Measurements from ENCODE around the gene TMEM255B.

The TMEM255B gene

DNA sequence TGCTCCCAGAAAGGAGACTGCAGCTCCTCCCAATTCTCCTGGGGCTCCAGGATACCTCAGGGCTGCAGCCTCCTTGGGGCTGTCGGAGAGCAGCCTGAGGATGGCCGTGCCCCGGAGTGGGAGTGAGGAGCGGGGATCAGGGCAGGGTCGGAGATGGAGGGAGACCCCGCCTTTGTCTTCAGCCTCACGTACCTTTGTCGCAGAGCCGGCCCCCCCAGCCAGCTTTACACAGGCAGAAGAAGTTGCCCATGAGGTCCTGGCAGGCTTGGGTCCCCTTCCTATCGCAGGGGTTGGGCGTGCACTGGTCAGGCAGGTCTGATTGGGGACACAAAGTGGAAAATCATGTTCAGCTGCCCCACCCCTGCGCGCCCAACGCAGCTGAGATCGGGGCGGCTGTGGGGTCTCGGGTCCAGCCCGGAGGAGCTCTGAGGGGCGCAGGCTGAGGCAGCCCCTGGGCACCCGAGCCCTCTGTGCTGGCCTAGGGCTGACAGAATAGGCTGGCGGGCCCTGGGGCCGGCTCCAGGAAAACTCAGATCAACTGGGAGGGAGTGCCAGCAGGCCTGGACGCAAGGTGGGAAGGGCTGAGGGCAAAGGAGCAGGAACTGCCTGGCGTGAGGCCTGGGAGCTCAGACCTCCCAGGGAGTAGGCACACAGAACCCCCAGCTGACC lies 80.6 kb downstream of the TMEM255B start:
- DNase-seq = no peak

DNA sequence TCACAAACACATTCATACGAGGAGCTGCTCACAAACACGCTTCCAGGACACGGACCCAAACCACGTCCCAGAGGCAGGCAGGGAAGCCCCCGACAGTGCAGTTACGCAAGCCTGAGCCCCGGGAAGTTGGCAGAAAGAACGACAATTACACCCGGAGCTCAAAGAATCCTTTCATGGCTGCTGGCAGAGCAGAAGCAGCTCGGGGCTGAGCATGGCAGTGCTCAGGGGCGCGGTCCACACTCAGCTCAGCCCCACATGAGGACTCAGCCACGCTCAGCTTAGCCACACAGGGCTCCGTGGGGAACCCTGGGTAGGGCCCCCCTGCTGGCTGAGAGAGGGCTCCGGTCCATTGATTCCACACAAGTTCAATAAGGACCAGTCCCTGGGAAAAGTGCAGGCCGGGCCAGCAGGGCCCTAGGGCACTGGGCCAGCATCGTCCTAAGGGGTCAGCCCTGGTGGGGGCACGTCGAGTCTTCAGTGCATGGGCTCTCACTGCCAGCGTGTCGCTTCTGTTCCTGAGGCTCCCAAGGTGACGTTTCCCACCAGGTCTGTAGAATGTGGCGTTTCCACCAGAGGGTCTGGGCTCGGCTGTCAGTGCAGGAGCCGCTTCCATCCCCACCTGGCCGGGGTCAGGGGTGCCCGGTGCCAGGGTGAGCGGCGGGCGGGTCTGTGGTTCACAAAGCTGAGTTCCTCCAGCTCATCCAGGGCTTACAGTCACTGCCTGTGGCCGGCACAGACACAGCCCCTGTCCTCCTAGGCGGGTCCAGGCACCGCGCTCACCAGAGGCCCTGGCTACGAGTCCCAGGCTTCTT lies 81.7 kb downstream of the TMEM255B start:
- DNase-seq = no peak

- DNase-seq = no peak
These were observed 82.3 kb downstream of the TMEM255B start for GRCh38 chr13:113841353-113841650.

DNA sequence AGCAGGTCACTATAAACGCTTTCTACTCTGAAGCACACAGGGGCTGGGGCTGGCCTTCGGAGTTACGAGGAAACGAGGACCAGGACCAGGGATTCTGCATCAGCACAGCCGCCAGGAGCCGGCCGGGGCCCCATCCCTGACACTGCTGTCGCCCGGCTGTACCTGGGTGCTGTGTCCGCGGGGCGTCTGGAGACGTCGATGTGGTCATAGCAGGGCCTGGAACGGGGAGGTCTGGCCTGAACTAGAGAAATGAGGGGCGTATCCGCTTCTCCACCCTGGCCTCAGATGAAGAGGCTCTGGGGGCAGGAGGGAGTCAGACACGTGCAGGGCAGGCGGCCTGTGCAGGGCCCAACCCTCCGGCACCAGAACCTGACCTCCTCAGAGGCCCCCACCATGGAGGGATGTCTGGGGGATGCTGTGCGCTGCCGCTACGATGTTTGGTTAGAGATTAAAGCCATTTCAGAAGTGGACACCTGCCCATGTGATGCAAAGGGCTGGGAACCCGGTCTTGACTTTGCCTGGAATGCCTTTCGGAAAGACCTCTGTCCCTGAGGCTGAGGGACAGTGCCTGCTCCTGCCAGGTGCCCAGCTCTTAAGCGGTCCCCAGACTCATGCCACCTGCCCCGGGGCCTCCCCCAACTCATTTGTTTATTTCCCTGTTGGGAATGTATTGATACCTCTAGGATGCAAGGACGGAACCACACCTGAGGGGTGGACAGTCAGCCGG lies 83.5 kb downstream of the TMEM255B start:
- DNase-seq = no peak

- DNase-seq = no peak
These were observed 84.1 kb downstream of the TMEM255B start for GRCh38 chr13:113843063-113843654.

- DNase-seq = no peak
These were observed 85.0 kb downstream of the TMEM255B start for GRCh38 chr13:113843864-113844556.

DNA sequence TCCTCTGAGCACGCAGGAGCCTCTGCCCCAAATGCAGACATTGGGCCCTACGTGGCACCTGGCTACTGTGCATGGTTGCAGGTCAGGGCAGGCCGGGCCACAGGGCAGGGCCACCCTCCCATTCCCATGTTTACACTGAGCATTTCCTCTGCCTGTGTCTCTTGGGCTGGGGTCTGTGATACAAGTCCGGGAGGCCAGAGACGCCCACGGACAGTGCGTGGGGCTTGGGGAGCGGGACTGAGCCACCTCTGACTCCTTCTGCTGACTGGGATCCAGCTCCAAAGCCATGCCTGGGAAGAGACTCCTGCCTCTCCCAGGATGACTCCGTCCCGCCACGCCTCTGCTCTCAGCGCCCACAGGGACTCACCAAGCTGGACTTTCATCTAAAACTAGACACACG lies 86.0 kb downstream of the TMEM255B start:
- no peak for DNase-seq

DNA sequence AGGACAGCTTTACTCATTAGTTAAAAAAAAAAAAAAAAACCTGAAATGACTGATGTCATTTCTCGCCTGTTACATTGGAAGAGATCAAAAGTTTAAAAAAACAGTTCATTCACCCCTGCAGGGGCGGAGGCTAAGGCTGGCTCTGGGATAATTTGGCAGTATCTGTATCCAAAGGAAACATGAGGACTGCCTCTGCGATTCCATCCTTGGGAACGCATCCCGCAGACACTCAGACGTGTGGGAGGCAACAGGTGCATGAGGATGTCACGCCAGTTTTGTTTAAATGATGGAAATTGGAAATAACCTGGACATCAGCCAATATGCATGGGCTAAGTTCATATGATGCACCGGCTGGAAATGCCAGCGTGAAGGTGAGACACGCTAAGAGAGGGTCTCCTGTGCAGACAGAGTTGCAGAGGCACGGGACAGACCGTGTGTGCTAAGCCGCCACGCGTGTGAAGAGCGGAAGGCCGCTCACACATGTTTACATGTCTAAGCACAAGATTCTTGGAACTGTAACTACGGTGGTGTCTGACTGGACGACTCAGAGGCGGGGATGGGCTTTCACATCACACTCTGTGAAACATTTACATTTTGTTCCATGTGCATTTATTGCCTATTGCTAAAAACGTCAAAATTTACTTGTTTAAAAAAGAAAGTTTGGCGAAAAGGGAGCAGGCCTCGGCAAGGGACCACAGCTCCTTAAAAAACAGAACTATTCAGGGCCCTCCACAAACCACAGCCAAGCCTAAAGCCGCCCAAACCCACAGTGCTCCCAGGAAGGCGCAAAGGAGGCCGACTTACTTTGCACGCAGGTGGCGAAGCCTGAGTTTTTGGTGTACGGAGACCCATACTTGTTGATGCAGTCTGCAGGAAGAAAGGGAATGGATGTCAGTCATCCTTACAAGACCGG lies 87.0 kb downstream of the TMEM255B start:
- DNase-seq = no peak

DNA sequence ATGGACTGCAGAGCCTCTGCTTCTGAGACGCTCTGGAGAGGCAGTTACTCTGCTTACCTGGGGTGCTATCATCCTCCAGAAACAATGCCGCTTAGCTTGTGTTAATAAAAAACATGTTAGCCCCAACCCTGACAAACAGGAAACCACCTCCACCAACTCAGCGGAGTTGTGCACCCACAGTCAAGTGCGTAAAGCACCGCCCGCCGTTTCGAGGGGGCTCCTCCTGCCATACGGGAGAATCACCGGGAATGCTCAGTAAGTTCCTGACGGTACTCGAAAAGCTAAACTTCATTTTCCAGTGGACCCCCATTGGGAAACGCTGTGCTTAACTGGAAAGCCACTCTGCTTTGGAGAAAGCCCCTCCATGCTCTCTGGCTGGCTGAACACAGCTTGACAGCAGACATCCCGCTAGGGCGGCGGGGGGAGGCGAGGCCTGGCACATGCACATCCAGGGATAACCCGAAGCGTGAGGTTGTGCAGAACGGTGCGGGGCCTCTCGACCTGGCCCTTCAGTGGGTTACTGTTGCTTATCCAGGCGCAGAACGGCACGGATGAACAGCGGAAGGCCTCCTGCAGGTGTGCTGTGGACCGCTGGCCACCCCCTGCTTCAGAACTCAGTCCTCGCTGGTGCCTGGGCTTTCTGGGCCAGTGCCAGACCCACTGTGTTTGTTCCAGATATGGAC lies 87.8 kb downstream of the TMEM255B start:
- no peak for DNase-seq

- DNase-seq = no peak
These were observed 89.0 kb downstream of the TMEM255B start for GRCh38 chr13:113848020-113848419.

DNA sequence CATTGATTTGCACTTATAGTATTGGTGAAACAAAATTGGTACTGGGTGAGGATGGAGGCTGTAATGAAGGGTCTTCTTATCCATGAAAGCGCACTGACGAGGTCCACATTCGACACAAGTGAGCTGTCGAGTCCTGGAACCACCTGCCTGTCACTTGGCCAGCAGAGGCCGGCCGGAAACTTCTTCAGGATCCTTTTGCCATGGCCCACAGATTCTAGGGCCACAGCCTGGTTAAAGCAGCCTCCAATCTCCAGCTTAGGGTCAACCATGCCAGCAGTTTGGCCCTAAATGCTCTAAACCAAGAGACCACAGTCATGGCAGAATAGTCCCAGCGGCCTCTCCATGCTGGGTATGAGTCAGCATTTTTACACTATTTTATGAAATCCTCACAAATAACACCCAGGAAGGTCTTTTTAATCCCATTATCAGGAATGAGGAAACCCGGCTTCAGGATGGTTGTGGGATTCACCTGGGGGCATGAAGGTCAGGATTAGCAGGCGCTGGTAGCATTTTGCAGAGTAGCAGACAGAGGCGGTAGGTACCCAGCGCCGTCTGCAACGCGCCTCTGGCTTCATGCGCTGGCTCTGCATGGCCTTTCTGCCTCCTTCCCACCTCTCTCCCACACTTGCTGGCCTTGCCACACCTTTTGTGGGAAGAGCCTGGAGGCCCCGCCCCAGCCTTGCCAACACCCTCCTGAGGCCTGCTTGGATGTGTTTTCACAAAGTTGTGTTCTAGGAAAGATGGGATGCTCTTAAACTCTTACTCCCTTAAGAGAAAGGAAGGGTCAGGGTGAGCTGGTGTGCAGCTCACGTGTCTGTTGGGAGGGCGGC lies 89.6 kb downstream of the TMEM255B start:
- DNase-seq = no peak

- DNase-seq = no peak
These were observed 90.5 kb downstream of the TMEM255B start for GRCh38 chr13:113849546-113849945.

DNA sequence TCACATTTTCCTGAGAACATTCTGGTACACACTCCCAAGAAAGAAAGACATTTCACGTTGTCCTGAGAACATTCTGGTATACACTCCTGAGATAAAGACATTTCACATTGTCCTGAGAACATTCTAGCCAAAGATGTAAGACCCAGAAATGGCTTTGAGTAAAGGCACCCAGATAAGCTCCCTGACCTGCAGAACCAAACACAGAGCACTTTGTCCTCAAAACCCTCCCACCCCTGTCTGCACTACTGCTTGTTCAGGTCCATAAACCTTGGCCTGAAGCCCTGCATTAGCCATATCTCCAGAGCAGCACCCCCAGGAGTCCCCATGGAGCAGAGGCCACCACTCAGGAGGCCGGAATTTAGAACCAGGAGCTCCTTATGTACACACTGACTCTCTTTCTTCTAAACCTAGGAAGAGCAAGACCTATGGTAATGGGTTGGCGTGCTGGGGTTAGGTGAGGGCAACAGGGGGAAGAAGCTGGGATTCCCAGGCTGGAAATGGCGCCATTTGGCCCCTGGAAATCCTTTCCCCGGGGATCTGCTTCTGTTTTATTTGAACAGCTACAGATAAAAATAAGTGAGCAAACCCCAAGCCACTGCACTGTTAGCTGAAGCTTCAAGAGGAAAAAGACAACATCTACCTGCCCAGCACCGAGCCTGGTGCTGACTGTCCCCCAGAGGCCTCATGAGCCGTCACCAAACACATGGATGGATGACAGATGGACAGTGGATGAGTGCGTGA lies 91.1 kb downstream of the TMEM255B start:
- DNase-seq = no peak

GRCh38 chr13:113850722-113851479 lies 91.9 kb downstream of the TMEM255B start:
- DNase-seq = no peak

DNA sequence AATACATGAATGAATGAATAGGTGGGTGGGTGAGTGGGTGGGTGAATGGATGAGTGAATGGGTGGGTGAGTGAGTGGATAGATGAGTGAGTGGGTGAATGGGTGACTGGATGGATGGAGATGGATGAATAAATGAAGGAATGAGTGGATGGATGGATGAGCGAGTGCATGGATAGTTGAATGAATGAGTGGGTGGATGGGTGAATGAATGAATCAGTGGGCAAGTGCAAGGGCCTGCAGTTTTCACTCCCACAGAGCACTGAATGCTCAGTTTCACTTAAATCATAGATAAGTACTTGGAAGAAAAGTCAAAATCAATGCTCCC lies 92.4 kb downstream of the TMEM255B start:
- DNase-seq = no peak

- DNase-seq = no peak
These were observed 93.0 kb downstream of the TMEM255B start for GRCh38 chr13:113851826-113852535.

GRCh38 chr13:113852536-113853517 lies 93.8 kb downstream of the TMEM255B start:
- DNase-seq = no peak

All from stimulated activated CD4-positive, alpha-beta T cell treated with anti-CD3 and anti-CD28 coated beads, Interleukin-15, amount 100 ng/mL, for 24 hours (primary cell).